HEK293T (cell line): Measurements from ENCODE around the gene POU3F1.

Experiments
- CTCF ChIA-PET: fragments of 350-600 bp; formaldehyde crosslinking; extraction: SDS; loops from one replicate; lab custom pipeline; 2021; ENCODE audit warnings: antibody characterized with exemption, inconsistent platforms; lab: Yijun Ruan, JAX
- POLR2A ChIA-PET: fragments of 350-600 bp; formaldehyde crosslinking; extraction: SDS; loops from one replicate; lab custom pipeline; 2020; ENCODE audit warnings: antibody characterized with exemption, inconsistent platforms; lab: Yijun Ruan, JAX
- DNase-seq: peaks from one replicate; pipeline ENCODE4 v3.0.0; 2012; ENCODE audit warnings: mixed read lengths; ENCODE audit errors: extremely low spot score
- ARNT ChIP-seq: fragments of 450-650 bp; IDR thresholded peaks from 2 replicates; pipeline ENCODE4 v1.6.1; 2017; ENCODE audit warnings: mild to moderate bottlenecking
- BHLHE40 ChIP-seq: fragments of 450-650 bp; IDR thresholded peaks from 2 replicates; pipeline ENCODE4 v1.6.1; 2016; ENCODE audit warnings: mild to moderate bottlenecking, moderate library complexity, borderline replicate concordance
- CTBP1 ChIP-seq: fragments of 450-650 bp; IDR thresholded peaks from 2 replicates; pipeline ENCODE4 v1.6.1; 2016; ENCODE audit warnings: borderline replicate concordance
- ELF4 ChIP-seq: fragments of 450-650 bp; IDR thresholded peaks from 2 replicates; pipeline ENCODE4 v1.6.1; 2017; ENCODE audit warnings: antibody characterized with exemption
- FOXA1 ChIP-seq: fragments of 450-650 bp; IDR thresholded peaks from 2 replicates; pipeline ENCODE4 v1.6.1; 2016; ENCODE audit warnings: mild to moderate bottlenecking
- FOXK2 ChIP-seq: fragments of 450-650 bp; IDR thresholded peaks from 2 replicates; pipeline ENCODE4 v1.6.1; 2016; ENCODE audit warnings: mild to moderate bottlenecking
- FOXM1 ChIP-seq: fragments of 450-650 bp; IDR thresholded peaks from 2 replicates; pipeline ENCODE4 v1.6.1; 2017; ENCODE audit warnings: mild to moderate bottlenecking, borderline replicate concordance
- HDGF ChIP-seq: fragments of 450-650 bp; IDR thresholded peaks from 2 replicates; pipeline ENCODE4 v1.6.1; 2017; ENCODE audit warnings: antibody characterized with exemption, borderline replicate concordance
- L3MBTL2 ChIP-seq: fragments of 450-650 bp; conservative IDR thresholded peaks from 2 replicates; pipeline ENCODE4 v1.6.1; 2016; ENCODE audit warnings: mild to moderate bottlenecking
- LEF1 ChIP-seq: fragments of 450-650 bp; IDR thresholded peaks from 2 replicates; pipeline ENCODE4 v1.6.1; 2017; ENCODE audit warnings: mild to moderate bottlenecking, borderline replicate concordance
- NFRKB ChIP-seq: fragments of 450-650 bp; IDR thresholded peaks from 2 replicates; pipeline ENCODE4 v1.6.1; 2016; ENCODE audit warnings: mild to moderate bottlenecking, moderate library complexity
- SP1 ChIP-seq: fragments of 450-650 bp; IDR thresholded peaks from 2 replicates; pipeline ENCODE4 v1.6.1; 2017
- SUZ12 ChIP-seq: fragments of 450-650 bp; IDR thresholded peaks from 2 replicates; pipeline ENCODE4 v1.6.1; 2016; ENCODE audit warnings: mild to moderate bottlenecking
- TARDBP ChIP-seq: fragments of 450-650 bp; IDR thresholded peaks from 2 replicates; pipeline ENCODE4 v1.6.1; 2016
- ZNF384 ChIP-seq: fragments of 450-650 bp; IDR thresholded peaks from 2 replicates; pipeline ENCODE4 v1.6.1; 2016
- TF ChIP-seq, protein P1 (sequence below): fragments of 450-650 bp; IDR thresholded peaks from 2 replicates; pipeline ENCODE4 v1.6.1; 2016

POU3F1 gene

GRCh38 chr1:38071312-38072256 is 25.0 kb upstream of the POU3F1 start:
- CTCF ChIA-PET = interaction anchor here (0.6 to 2.1 kb wide), 21 partner anchors 9 to 764 kb away, joined by 3 to 7 read pairs (median 4); partner anchors contain the start of gene POU3F1
- DNase-seq = peak; percentile 60
- POLR2A ChIA-PET = interaction anchor here (1.4 kb wide), 1 partner anchor 60 kb away, joined by 3 read pairs; no protein-coding TSS in a partner anchor
- no peak for TF ChIP-seq ZNF384
- no peak for TF ChIP-seq ARNT
- TF ChIP-seq BHLHE40 = no peak
- TF ChIP-seq, protein P1, sequence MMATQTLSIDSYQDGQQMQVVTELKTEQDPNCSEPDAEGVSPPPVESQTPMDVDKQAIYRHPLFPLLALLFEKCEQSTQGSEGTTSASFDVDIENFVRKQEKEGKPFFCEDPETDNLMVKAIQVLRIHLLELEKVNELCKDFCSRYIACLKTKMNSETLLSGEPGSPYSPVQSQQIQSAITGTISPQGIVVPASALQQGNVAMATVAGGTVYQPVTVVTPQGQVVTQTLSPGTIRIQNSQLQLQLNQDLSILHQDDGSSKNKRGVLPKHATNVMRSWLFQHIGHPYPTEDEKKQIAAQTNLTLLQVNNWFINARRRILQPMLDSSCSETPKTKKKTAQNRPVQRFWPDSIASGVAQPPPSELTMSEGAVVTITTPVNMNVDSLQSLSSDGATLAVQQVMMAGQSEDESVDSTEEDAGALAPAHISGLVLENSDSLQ = peak; percentile 73
- TF ChIP-seq SP1 = no peak
- TF ChIP-seq FOXA1 = no peak

DNA sequence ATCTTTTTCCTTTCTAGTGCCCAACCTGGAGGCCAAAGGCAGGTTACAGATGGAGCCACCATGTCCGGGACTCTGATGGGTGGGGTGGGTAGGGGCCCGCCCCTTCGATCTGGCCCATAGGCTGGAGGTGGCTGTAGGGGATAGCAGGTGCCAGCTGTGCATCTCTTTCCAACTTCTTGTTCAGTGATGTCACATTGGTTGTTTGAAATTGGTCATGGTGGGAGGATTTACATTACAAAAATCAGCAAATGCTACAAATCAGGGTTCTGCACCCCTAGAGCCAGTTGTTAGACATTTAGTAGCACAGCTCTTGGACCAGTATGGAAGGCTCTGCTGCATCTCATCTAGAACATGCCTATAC is 22.4 kb upstream of the POU3F1 start:
- DNase-seq = no peak
- TF ChIP-seq ARNT (no peak), ZNF384 (no peak)
- CTCF ChIA-PET = no interaction called here
- POLR2A ChIA-PET = no interaction called here

GRCh38 chr1:38068220-38068979 is 21.8 kb upstream of the POU3F1 start:
- DNase-seq = no peak
- ChIA-PET CTCF (interaction anchor here (1.7 kb wide), 1 partner anchor 15 kb away, joined by 3 read pairs; no protein-coding TSS in a partner anchor), POLR2A (no interaction called here)
- TF ChIP-seq FOXM1 = no peak
- TF ChIP-seq ARNT = no peak
- TF ChIP-seq SP1 = no peak
- TF ChIP-seq BHLHE40 = no peak
- no peak for TF ChIP-seq HDGF

DNA sequence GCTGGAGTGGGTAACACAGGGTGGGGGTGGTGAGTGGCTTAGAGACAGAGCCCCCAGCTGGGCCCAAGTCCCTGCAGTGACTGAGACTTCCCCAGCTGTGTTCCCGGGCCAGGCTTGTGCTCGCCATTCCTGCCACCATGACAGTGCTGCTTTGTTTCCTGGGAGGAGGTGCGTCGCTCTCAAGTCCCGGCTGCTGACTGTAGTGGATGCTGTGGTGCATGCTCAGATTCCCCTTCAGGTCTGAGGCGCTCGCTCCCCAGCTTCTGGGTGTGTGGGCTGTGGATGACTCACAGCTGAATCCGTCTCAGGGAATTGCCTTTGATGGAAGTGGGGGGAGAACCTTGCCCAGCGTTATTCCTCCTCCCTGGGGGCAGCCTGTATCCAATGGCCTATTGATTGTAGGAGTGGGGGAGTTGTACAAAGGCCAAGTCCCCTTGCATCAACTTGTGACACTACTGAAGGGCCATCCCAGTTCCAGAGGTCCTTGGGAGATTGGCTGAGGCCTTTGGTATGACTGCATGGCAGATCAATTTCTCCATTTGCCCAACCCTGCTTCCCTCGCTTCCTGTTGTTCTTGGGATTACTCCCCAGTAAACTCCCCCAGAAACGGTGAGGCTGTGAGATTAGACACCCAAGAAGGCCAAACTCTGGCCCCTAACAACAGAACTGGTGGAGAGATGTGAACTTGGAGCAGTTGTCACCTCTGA is 17.8 kb upstream of the POU3F1 start:
- CTCF ChIA-PET = no interaction called here
- no peak for TF ChIP-seq HDGF
- no peak for TF ChIP-seq FOXA1
- TF ChIP-seq BHLHE40 = no peak
- TF ChIP-seq NFRKB = no peak
- no peak for TF ChIP-seq LEF1
- TF ChIP-seq ELF4 = no peak
- TF ChIP-seq FOXM1 = no peak
- no peak for TF ChIP-seq CTBP1
- no peak for TF ChIP-seq L3MBTL2
- TF ChIP-seq, protein P1 = no peak
- TF ChIP-seq ARNT = no peak
- no peak for TF ChIP-seq SUZ12
- TF ChIP-seq TARDBP = no peak
- TF ChIP-seq SP1 = no peak
- TF ChIP-seq FOXK2 = no peak
- no peak for TF ChIP-seq ZNF384
- POLR2A ChIA-PET = interaction anchor here (1.6 kb wide), 1 partner anchor 18 kb away, joined by 3 read pairs; the partner anchor contains the start of gene POU3F1
- no peak for DNase-seq

GRCh38 chr1:38063616-38064015 is 17.0 kb upstream of the POU3F1 start:
- no peak for DNase-seq
- TF ChIP-seq, protein P1 = no peak
- TF ChIP-seq SP1 (no peak), ARNT (no peak)
- ChIA-PET CTCF (interaction anchor here (1.8 kb wide), 1 partner anchor 8 kb away, joined by 6 read pairs; no protein-coding TSS in a partner anchor), POLR2A (no interaction called here)
